GM21825 (cell line): ENCODE measurements around the gene ADGRL3.
"Not testable (repeated sequence)": the region's sequence is repeated elsewhere in the genome, so short reads cannot be mapped to it uniquely, and the experiment has no call there.

Experiments
- ATAC-seq: cut with Tn5 transposase; IDR thresholded peaks from one replicate; pipeline ENCODE4 v1.9.1; 2021; ENCODE audit warnings: mild to moderate bottlenecking, moderate library complexity; ENCODE audit not compliant: unreplicated experiment

The ADGRL3 gene

DNA sequence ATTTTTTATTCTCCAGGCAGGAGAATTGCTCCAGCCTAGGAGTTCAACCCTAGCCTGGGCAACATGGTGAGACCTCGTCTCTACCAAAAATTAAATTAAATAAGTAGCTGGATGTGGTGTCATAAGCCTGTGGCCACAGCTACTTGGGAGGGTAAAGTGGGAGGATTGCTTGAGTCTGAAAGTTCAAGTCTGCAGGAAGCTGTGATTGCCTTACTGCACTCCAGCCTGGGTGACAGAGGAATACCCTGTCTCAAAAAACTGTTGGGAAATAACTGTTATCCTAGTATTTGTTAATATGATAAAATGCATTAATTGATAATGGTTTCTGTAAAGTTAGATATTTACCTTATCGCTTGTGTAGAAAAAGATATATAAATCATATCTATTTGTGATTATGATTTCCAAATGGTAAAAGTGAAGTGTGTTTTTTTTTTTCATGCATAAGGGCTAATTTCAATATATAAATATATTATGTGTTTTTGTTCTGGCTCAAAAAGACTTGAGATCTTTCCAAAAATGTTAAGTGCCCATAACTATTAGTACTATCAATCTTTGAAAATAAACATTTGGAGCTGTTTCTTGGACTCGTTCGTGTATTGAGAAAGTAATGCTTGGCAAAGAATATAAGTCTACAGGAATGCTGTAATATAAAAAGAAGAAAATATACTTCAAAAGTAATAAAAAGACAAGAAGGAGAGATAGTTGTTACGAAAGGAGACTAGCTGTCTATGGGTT is 396.6 kb downstream of the ADGRL3 start:
- ATAC-seq = no peak

DNA sequence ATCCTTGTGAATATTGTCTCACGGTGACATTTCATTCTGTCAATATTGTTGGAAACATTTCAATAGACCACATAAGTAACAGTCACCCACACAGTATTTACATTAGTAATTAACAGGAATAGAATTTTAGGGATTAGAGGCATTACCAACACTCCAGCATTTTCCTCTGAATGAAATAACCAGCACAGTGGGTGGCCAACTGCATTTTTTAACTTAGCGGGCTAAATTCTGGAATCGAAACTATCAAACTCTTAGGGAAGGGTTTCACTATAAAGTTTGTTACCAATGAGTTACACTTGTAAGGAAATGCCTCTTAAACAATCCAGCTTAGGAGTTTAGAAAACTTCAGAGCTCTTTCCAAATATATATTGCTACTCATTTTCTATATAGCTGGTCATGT is 403.0 kb downstream of the ADGRL3 start:
- no peak for ATAC-seq

DNA sequence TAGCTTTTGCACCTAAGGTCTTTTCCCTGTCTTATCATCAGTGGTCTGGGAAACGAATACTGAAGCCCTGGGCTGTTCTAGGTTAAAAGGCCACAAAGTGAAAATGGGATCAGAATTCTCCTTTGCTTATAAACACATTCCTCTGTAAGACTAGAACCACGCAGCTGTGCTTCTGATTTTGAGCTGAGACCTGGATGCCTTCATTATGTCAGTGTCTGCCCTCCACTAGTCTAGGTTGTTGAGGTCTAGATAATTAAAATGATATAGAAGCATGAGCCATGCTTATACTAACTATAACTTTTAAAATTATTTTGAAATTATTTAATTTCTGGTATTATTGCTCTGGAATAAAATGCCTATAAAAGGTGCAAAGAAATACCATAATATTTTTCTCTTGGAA is 403.9 kb downstream of the ADGRL3 start:
- ATAC-seq = no peak

DNA sequence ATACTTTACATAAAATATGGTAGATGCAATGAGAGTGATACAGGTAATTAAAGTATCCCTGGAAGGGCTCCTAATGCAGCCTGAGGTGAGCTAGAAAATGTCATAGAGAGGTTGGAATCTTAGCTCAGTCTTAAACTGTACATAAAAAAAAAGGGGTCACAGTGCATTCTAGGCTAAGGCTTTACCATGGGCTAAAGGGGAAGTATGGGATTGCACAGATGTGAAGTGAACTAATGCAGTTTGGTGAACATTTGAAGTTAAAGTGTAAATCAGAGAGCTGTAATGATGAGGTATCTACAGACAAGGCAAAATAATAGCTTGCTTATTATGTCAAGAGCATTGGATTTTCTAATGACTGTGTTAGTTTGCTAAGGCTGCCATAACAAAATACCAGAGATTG is 405.9 kb downstream of the ADGRL3 start:
- no peak for ATAC-seq

GRCh38 chr4:61614231-61614630 is 414.1 kb downstream of the ADGRL3 start:
- no peak for ATAC-seq

- no peak for ATAC-seq
These were observed 419.4 kb downstream of the ADGRL3 start for GRCh38 chr4:61619528-61619927.

GRCh38 chr4:61628282-61628681 is 428.2 kb downstream of the ADGRL3 start:
- no peak for ATAC-seq

DNA sequence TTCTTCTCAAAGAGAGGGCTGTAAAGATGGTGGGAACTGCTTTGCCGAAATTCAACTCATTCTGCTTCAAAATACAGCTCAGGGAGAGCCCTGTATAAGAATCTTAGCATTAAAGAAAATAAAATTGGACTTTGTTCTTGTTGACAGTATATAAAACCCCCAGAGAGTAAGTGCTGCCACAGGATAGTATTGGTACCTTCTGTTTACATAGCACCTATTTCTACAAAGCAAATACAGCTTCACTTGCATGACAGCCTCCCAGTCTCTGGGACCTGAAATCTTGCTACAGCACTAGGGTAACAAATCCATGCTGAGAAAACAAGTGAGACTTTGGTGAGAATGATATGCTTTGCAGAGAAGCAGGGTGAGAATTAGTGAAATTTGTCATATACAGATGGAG is 428.6 kb downstream of the ADGRL3 start:
- ATAC-seq = no peak

- no peak for ATAC-seq
These were observed 430.4 kb downstream of the ADGRL3 start for GRCh38 chr4:61630548-61630947.

DNA sequence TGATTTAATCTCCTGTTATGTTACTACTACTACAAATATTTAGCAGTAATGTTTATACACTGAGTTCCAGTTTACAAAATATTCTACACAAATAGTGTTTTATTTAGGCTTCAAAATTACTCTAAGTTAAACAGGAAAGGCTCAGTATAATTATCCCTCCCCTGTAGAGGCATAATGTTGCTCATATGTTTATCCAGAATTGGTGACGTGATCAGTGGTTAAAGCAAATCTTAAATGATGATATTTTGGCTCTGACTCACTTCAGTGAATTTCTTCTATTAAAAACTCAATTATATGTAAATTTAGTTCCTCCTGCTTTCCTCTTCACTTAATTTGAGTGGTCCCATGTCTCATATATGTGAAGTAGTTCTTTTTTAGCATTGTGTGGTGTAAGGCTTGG is 438.5 kb downstream of the ADGRL3 start:
- no peak for ATAC-seq

- ATAC-seq = not testable (repeated sequence)
These were observed 446.7 kb downstream of the ADGRL3 start for GRCh38 chr4:61646746-61647350.

DNA sequence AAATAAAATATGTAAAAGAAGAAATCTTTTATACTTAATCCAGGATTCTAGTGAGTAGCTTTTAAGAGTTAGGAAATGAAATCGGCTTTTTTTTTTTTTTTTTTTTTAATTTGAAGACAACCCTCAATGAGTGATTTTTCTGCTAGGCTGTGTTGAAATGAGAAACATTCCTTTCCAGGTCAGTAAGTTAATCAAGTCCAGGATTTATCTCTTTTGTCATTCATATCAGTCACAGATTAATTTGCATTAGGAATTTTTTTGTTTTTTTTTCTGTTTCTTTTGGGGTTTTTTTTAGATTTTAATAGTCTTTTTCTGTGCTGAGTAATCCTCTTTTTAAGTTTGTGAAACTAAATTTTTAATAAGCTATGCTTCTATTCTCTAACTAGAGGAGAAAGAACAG is 448.1 kb downstream of the ADGRL3 start:
- ATAC-seq = no peak

- no peak for ATAC-seq
These were observed 456.9 kb downstream of the ADGRL3 start for GRCh38 chr4:61657016-61657415.

DNA sequence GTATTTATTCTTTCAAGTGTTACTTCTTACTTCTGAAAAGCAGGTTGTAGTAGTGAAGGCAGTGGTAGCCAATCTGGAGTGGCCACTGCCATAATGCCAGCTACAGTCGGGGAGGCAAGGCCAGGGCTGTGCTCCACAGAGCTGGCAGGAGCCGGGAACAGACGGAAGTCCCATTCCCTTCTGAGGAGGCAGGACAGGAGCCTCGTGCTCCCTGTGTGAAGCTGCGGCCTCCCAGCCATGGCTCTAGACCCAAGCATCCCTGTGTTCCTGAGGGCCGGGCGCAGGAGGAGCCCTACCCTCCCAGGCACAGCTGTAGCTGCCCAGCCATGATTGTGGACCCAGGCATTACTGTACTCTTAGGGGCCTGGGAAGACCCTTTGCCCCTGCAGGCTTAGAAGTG is 461.8 kb downstream of the ADGRL3 start:
- ATAC-seq = no peak

- ATAC-seq = no peak
These were observed 462.2 kb downstream of the ADGRL3 start for GRCh38 chr4:61662362-61662761.

DNA sequence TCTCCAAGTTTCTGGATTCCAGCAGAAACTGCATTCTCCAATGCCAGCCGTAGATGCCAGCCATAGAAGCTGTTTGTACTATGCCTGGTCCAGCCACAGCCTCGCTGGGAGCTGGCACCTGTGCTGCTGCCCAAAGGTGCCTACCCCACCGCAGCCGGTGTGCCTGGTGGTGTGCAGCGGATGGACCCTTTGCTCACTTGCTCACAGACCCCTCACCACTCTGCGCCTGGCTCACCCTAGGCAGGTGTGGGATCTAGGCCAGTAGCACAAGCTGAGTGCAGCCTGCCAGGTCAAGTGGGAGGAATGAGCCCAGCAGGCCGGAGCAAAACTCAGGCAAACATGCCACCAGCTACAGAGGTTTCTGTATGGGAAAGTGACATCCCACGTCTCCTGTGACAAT is 463.2 kb downstream of the ADGRL3 start:
- ATAC-seq = no peak

- no peak for ATAC-seq
These were observed 465.5 kb downstream of the ADGRL3 start for GRCh38 chr4:61665649-61666048.

DNA sequence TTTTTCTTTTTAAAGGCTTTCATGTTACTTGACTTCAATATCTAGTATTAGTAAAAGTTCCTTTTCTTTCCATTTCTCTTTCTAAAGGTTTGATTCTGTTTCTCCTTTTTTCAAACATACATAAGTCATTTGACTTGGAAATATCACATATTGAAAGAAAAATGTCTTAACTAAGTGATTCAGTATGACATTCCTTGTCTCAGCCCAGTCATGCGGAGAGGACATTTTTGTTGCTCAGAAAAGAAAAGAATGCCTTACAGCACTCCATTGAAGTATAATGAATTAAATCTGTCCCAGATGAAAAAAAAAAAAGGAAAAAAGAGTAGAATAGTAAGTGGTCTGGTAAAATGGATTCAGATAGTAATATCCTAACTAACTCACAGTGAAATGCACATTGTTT is 466.1 kb downstream of the ADGRL3 start:
- ATAC-seq = no peak

DNA sequence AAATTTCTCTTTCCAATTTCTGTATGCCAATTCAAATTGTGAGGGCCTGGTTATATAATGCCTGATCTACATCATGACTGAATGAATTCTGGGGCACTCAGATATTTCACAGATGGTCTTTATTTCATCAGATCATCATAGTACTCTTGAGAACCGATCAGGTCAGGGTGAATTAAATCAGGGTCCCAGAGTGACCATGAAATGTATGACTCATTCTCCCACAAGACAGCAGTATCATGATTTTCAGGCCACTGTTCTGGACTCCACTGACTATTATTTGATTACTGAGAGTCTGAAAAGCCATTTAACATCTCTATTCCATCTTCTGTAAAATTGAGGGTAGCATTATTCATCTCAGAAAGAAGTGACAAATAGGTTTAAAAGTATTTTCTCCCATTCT is 471.5 kb downstream of the ADGRL3 start:
- ATAC-seq = no peak

DNA sequence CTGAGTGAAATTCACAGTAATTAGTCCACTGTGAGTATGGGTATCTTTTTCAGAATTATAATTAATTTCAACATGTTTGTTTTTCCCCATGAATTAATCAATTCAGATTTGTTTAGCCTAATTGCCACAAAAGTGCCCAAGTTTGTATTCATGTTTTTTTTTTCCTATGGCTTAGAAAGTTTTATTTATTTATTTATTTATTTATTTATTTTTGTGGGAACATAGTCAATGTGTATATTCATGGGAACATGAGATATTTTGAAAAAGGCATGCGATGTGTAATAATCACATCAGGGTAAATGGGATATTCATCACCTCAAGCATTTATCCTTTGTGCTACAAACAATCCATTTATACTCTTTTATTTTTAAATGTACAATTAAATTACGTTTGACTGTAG is 475.3 kb downstream of the ADGRL3 start:
- no peak for ATAC-seq

GRCh38 chr4:61678297-61678696 is 478.2 kb downstream of the ADGRL3 start:
- no peak for ATAC-seq

GRCh38 chr4:61693520-61693919 is 493.4 kb downstream of the ADGRL3 start:
- no peak for ATAC-seq

GRCh38 chr4:61714387-61714911 is 514.3 kb downstream of the ADGRL3 start:
- ATAC-seq = no peak
